ENCODE results near the gene NUP85. TPM values are rescaled to one million over a fixed set of nuclear protein-coding genes. Genes with fewer than 3 reads are reported as not detected.
A peak's percentile ranks its signal among the peaks of the same experiment; 100 is the strongest.

Gene NUP85
- total RNA-seq, 3 donors from 2014 or later (not counting 1 experiment from before 2014, with no cell fraction given): 71.1 to 78.1 (median 77.0) TPM

DNA sequence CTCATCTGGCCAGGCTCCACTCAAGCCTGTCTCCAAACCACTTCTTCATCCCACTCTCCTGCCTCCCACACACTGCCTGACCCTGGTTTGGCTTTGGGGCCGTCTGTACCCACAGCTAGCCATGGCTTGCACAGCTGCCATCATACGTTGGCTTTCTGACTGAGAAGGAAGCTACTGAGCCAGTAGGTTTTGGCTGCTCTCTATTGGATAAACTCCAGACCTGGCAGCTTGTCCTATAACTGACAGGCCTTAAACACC is 61.6 kb downstream of the NUP85 start:
- Mint-ChIP-seq H3K4me1 (peaks cover 16 to 27% of the 10 kb centered on the region in 2 donors), H3K4me3 (no peak overlapping the region), H3K9me3 (no peaks in the 10 kb centered on the region), H3K27me3 (ENCODE audit: low read depth in 2 of 2) (no peaks in the 10 kb centered on the region), H3K36me3 (no peaks in the 10 kb centered on the region), H3K27ac (no peak overlapping the region)
- Histone ChIP-seq H3K36me3 (ENCODE audit: control insufficient read depth, insufficient read depth, low read length) (peaks cover 24% of the 10 kb centered on the region), H3K27ac (ENCODE audit: low read length) (no peak overlapping the region), H3K4me1 (ENCODE audit: control insufficient read depth, insufficient read depth, low read length) (peaks cover 35% of the 10 kb centered on the region), H3K4me3 (ENCODE audit: low read length) (no peak overlapping the region), H3K9me3 (ENCODE audit: control insufficient read depth, insufficient read depth, low read length) (no peaks in the 10 kb centered on the region), H3K27me3 (ENCODE audit: control insufficient read depth, insufficient read depth, low read length) (no peaks in the 10 kb centered on the region)
- DNase-seq (peak in 1 of 2 donors; percentile 3), ATAC-seq (no peak)
- WGBS (ENCODE audit: insufficient coverage): 85% methylated on average over 2 of the region's 2 CpGs
- intact Hi-C loops (cut with micrococcal nuclease): no loop called here
- TF ChIP-seq, protein P1, sequence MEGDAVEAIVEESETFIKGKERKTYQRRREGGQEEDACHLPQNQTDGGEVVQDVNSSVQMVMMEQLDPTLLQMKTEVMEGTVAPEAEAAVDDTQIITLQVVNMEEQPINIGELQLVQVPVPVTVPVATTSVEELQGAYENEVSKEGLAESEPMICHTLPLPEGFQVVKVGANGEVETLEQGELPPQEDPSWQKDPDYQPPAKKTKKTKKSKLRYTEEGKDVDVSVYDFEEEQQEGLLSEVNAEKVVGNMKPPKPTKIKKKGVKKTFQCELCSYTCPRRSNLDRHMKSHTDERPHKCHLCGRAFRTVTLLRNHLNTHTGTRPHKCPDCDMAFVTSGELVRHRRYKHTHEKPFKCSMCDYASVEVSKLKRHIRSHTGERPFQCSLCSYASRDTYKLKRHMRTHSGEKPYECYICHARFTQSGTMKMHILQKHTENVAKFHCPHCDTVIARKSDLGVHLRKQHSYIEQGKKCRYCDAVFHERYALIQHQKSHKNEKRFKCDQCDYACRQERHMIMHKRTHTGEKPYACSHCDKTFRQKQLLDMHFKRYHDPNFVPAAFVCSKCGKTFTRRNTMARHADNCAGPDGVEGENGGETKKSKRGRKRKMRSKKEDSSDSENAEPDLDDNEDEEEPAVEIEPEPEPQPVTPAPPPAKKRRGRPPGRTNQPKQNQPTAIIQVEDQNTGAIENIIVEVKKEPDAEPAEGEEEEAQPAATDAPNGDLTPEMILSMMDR (IDR thresholded peaks at IDR 0.05): no peak

DNA sequence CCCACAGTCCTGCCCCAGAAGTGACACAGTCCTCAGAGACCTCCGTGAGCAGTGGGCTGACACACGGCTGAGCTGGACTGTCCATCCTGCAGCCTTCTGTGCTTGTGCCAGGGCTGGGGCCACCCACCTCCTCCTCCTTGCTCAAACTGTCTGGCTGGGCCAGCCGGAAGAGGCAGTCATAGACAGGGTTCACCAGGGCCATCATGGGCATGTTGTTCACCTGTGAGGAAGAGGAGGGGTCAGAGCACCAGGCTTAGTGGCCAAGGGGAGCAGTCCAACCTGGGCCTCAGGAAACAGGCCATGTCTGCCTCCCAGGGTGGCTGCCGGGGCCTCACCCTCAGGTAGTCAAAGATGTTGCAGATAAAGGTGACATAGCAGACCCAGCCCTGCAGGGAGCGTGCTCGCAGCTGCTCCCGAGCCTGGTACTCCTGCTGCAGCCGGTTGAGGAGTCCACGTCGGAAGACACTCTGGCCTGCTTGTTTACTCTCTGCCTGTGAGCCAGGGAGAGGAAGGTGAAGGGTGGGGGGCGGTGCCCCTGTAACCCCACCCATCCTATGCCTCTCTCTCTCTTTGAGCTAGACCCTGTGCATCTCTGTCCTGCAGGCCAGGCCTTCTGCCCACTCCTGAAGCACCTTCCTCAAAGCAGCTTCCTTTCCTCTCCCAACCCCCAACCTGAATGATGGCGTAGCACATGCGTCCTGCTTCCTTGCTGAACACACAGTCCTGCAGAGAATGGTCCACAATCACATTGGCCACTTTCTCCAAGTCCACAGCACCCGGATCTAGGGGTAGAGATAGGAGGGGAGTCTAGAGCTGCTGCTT is 62.1 kb downstream of the NUP85 start:
- H3K36me3 Mint-ChIP-seq: no peaks in the 10 kb centered on the region
- DNase-seq (peak in 1 of 2 donors; percentile 6), ATAC-seq (no peak)
- Histone ChIP-seq H3K27ac (ENCODE audit: low read length) (no peak overlapping the region), H3K9me3 (ENCODE audit: control insufficient read depth, insufficient read depth, low read length) (no peaks in the 10 kb centered on the region), H3K4me3 (ENCODE audit: low read length) (no peak overlapping the region), H3K4me1 (ENCODE audit: control insufficient read depth, insufficient read depth, low read length) (peaks cover 35% of the 10 kb centered on the region), H3K27me3 (ENCODE audit: control insufficient read depth, insufficient read depth, low read length) (no peaks in the 10 kb centered on the region), H3K36me3 (ENCODE audit: control insufficient read depth, insufficient read depth, low read length) (peaks cover 24% of the 10 kb centered on the region)
- H3K4me1 Mint-ChIP-seq: peaks cover 11 to 21% of the 10 kb centered on the region in 2 donors
- TF ChIP-seq, protein P1 (IDR thresholded peaks at IDR 0.05): no peak
- intact Hi-C loops (cut with micrococcal nuclease): no loop called here
- 90% methylated on average over 12 of the region's 14 CpGs for WGBS (ENCODE audit: insufficient coverage)
- no peaks in the 10 kb centered on the region for H3K9me3 Mint-ChIP-seq
- no peak overlapping the region for H3K4me3 Mint-ChIP-seq
- no peak overlapping the region for H3K27ac Mint-ChIP-seq
- no peaks in the 10 kb centered on the region for H3K27me3 Mint-ChIP-seq (ENCODE audit: low read depth in 2 of 2)

DNA sequence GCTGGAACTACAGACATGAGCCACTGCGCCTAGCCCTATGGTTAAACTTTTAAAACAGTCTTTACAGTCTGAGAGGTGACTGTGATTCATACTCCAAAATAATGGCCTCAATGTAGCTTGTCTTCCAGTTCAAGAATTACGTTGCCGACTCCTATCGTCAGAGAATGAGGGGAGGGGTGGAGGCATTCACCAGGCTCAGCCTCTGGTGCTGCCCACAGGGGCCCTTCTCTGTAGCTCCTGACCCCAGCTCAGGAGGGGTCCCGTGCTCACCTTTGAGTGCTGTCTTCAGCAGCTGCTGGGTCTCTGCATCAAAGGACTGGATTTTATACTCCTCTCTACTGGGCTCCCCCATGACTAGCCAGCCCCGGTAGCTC is 64.4 kb downstream of the NUP85 start:
- no peaks in the 10 kb centered on the region for H3K9me3 ChIP-seq (ENCODE audit: control insufficient read depth, insufficient read depth, low read length)
- TF ChIP-seq, protein P1 (IDR thresholded peaks at IDR 0.05): no peak
- ATAC-seq (no peak), DNase-seq (peak in 1 of 2 donors; percentile 34)
- H3K27me3 ChIP-seq (ENCODE audit: control insufficient read depth, insufficient read depth, low read length): no peaks in the 10 kb centered on the region
- H3K4me1 ChIP-seq (ENCODE audit: control insufficient read depth, insufficient read depth, low read length): peaks cover 40% of the 10 kb centered on the region
- intact Hi-C loops (cut with micrococcal nuclease): loop anchor here (1.0 kb wide), 1 partner anchor 9 kb away; the partner anchor contains the start of genes GGA3 and MRPS7
- 43% methylated on average over 6 of the region's 6 CpGs for WGBS (ENCODE audit: insufficient coverage)
- H3K27ac ChIP-seq (ENCODE audit: low read length): peak overlapping the region; percentile 95
- Mint-ChIP-seq H3K36me3 (no peaks in the 10 kb centered on the region), H3K9me3 (no peaks in the 10 kb centered on the region), H3K27me3 (ENCODE audit: low read depth in 2 of 2) (no peaks in the 10 kb centered on the region), H3K4me1 (peaks cover 10 to 25% of the 10 kb centered on the region in 2 donors), H3K27ac (peak overlapping the region; percentile 71 to 91), H3K4me3 (peak overlapping the region; percentile 86)
- peaks cover 25% of the 10 kb centered on the region for H3K36me3 ChIP-seq (ENCODE audit: control insufficient read depth, insufficient read depth, low read length)
- H3K4me3 ChIP-seq (ENCODE audit: low read length): peak overlapping the region; percentile 86
